Measurements from ENCODE around the gene S100A5.

S100A5 gene

GRCh38 chr1:153503766-153504165, 37.0 kb downstream of the S100A5 start:
- TF ChIP-seq POLR2A (IDR thresholded peaks at IDR 0.05; ENCODE audit: extremely low read depth, insufficient read length) (no peak), CTCF (IDR thresholded peaks at IDR 0.05; ENCODE audit: low read depth, low read length) (no peak), MYC (IDR thresholded peaks at IDR 0.05; ENCODE audit: low read depth, low read length) (no peak), MAX (IDR thresholded peaks at IDR 0.05; ENCODE audit: low read depth, low read length) (no peak)
- no peak for DNase-seq (ENCODE audit: low read depth)
- no peak overlapping the region for H3K4me3 ChIP-seq (ENCODE audit: low read depth, low read length)

- no peak for DNase-seq (ENCODE audit: low read depth)
- no peak overlapping the region for H3K4me3 ChIP-seq (ENCODE audit: low read depth, low read length)
- TF ChIP-seq MAX (IDR thresholded peaks at IDR 0.05; ENCODE audit: low read depth, low read length) (no peak), MYC (IDR thresholded peaks at IDR 0.05; ENCODE audit: low read depth, low read length) (no peak), CTCF (IDR thresholded peaks at IDR 0.05; ENCODE audit: low read depth, low read length) (no peak), POLR2A (IDR thresholded peaks at IDR 0.05; ENCODE audit: extremely low read depth, insufficient read length) (no peak)
Observed at GRCh38 chr1:153498746-153499145, 42.0 kb downstream of the S100A5 start.

GRCh38 chr1:153495536-153495935, 45.2 kb downstream of the S100A5 start:
- TF ChIP-seq MAX (IDR thresholded peaks at IDR 0.05; ENCODE audit: low read depth, low read length) (no peak), POLR2A (IDR thresholded peaks at IDR 0.05; ENCODE audit: extremely low read depth, insufficient read length) (no peak), MYC (IDR thresholded peaks at IDR 0.05; ENCODE audit: low read depth, low read length) (no peak), CTCF (IDR thresholded peaks at IDR 0.05; ENCODE audit: low read depth, low read length) (no peak)
- no peak overlapping the region for H3K4me3 ChIP-seq (ENCODE audit: low read depth, low read length)
- no peak for DNase-seq (ENCODE audit: low read depth)

- peak; percentile 75 for DNase-seq (ENCODE audit: low read depth)
- no peak overlapping the region for H3K4me3 ChIP-seq (ENCODE audit: low read depth, low read length)
- TF ChIP-seq CTCF (IDR thresholded peaks at IDR 0.05; ENCODE audit: low read depth, low read length) (peak; percentile 78), POLR2A (IDR thresholded peaks at IDR 0.05; ENCODE audit: extremely low read depth, insufficient read length) (no peak)
Observed at GRCh38 chr1:153494976-153495535, 45.7 kb downstream of the S100A5 start.

GRCh38 chr1:153493343-153493960, 47.3 kb downstream of the S100A5 start:
- no peak overlapping the region for H3K4me3 ChIP-seq (ENCODE audit: low read depth, low read length)
- no peak for DNase-seq (ENCODE audit: low read depth)
- TF ChIP-seq POLR2A (IDR thresholded peaks at IDR 0.05; ENCODE audit: extremely low read depth, insufficient read length): no peak
- no peak for TF ChIP-seq CTCF (IDR thresholded peaks at IDR 0.05; ENCODE audit: low read depth, low read length)
- no peak for TF ChIP-seq MAX (IDR thresholded peaks at IDR 0.05; ENCODE audit: low read depth, low read length)
- no peak for TF ChIP-seq MYC (IDR thresholded peaks at IDR 0.05; ENCODE audit: low read depth, low read length)

Measured in NB4 (cell line).